Measurements from ENCODE around the gene RBM33.

The RBM33 gene

DNA sequence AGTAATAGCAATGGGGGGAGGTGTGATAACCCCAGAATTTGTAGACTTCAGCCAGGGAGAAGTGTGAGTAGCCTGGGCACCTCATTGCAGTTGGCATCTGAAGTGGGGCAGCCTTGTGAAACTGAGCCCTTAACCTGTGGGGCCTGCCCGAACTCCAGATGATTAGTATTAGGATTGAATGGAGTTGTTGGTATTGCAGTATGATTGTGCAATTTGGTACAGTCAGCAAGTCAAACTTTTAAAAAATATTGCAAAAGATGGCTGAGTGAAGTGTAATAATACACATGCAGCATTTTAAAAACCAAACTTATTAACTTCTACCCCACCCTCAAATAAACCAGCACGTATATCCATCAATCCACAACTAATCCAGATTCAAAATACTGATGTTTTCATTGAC, 9.3 kb downstream of the RBM33 start:
- Histone ChIP-seq H3K18ac (ENCODE audit: low read length) (no peak overlapping the region), H3K23ac (ENCODE audit: low read depth, low read length, poor library complexity) (no peak overlapping the region), H3K4me2 (ENCODE audit: insufficient read depth, low read length, poor library complexity, severe bottlenecking) (no peak overlapping the region), H2BK12ac (ENCODE audit: low read length) (no peak overlapping the region), H2BK15ac (ENCODE audit: low read length) (no peak overlapping the region), H3K14ac (ENCODE audit: low read length) (no peak overlapping the region), H3K27me3 (ENCODE audit: control insufficient read depth in 3 of 3, insufficient read depth in 3 of 3, low read depth in 1 of 3, low read length in 3 of 3) (no peaks in the 10 kb centered on the region), H4K8ac (ENCODE audit: low read depth, low read length) (no peak overlapping the region), H3K4ac (ENCODE audit: low read length) (no peak overlapping the region), H3K79me1 (ENCODE audit: low read depth, low read length) (peaks cover 3% of the 10 kb centered on the region), H2BK5ac (ENCODE audit: low read length) (no peak overlapping the region), H3K4me3 (ENCODE audit: low read length in 2 of 2) (no peak overlapping the region), H3K36me3 (replicated peaks in 1 of 2; ENCODE audit: control insufficient read depth in 2 of 2, insufficient read depth in 2 of 2, low read length in 2 of 2) (peaks cover 2 to 19% of the 10 kb centered on the region in 2 donors), H2AFZ (ENCODE audit: low read length) (no peak overlapping the region), H3K4me1 (ENCODE audit: control insufficient read depth in 2 of 2, insufficient read depth in 1 of 2, low read depth in 1 of 2, low read length in 2 of 2) (no peaks in the 10 kb centered on the region), H2AK5ac (ENCODE audit: low read depth, low read length) (no peak overlapping the region), H3K9me3 (replicated peaks in 1 of 2; ENCODE audit: control insufficient read depth in 2 of 2, insufficient read depth in 1 of 2, low read depth in 1 of 2, low read length in 2 of 2) (peaks cover 3 to 52% of the 10 kb centered on the region in 2 donors), H4K91ac (ENCODE audit: low read depth, low read length, poor library complexity) (no peak overlapping the region), H3K9ac (ENCODE audit: low read depth, low read length, poor library complexity) (no peak overlapping the region), H2BK120ac (ENCODE audit: low read depth, low read length) (no peak overlapping the region), H3K27ac (replicated peaks; ENCODE audit: low read length) (no peak overlapping the region)
- WGBS, 2 donors (ENCODE audit: extremely low coverage in 2 of 2, insufficient read length in 2 of 2, insufficient replicate concordance in 1 of 2) = 100% methylated on average over 1 of the region's 2 CpGs; no CpG with 5 or more reads in 1 of the 2 donors
- no peak for DNase-seq (ENCODE audit: low spot score)

- Histone ChIP-seq H3K9me3 (replicated peaks in 1 of 2; ENCODE audit: control insufficient read depth in 2 of 2, insufficient read depth in 1 of 2, low read depth in 1 of 2, low read length in 2 of 2) (peaks cover 3 to 57% of the 10 kb centered on the region in 2 donors), H3K27me3 (ENCODE audit: control insufficient read depth in 3 of 3, insufficient read depth in 3 of 3, low read depth in 1 of 3, low read length in 3 of 3) (no peaks in the 10 kb centered on the region), H3K36me3 (replicated peaks in 1 of 2; ENCODE audit: control insufficient read depth in 2 of 2, insufficient read depth in 2 of 2, low read length in 2 of 2) (peaks cover 2 to 15% of the 10 kb centered on the region in 2 donors), H3K14ac (ENCODE audit: low read length) (no peak overlapping the region), H2BK120ac (ENCODE audit: low read depth, low read length) (no peak overlapping the region), H4K91ac (ENCODE audit: low read depth, low read length, poor library complexity) (no peak overlapping the region), H2BK12ac (ENCODE audit: low read length) (no peak overlapping the region), H2BK15ac (ENCODE audit: low read length) (no peak overlapping the region), H3K4ac (ENCODE audit: low read length) (no peak overlapping the region), H2AK5ac (ENCODE audit: low read depth, low read length) (no peak overlapping the region), H3K4me1 (ENCODE audit: control insufficient read depth in 2 of 2, insufficient read depth in 1 of 2, low read depth in 1 of 2, low read length in 2 of 2) (no peaks in the 10 kb centered on the region), H3K9ac (ENCODE audit: low read depth, low read length, poor library complexity) (no peak overlapping the region), H2AFZ (ENCODE audit: low read length) (no peak overlapping the region), H4K8ac (ENCODE audit: low read depth, low read length) (no peak overlapping the region), H3K18ac (ENCODE audit: low read length) (no peak overlapping the region), H3K79me1 (ENCODE audit: low read depth, low read length) (no peaks in the 10 kb centered on the region), H3K4me3 (ENCODE audit: low read length in 2 of 2) (no peak overlapping the region), H3K23ac (ENCODE audit: low read depth, low read length, poor library complexity) (no peak overlapping the region), H2BK5ac (ENCODE audit: low read length) (no peak overlapping the region), H3K4me2 (ENCODE audit: insufficient read depth, low read length, poor library complexity, severe bottlenecking) (no peak overlapping the region), H3K27ac (replicated peaks; ENCODE audit: low read length) (no peak overlapping the region)
- DNase-seq (ENCODE audit: low spot score) = no peak
- no CpG with 5 or more reads among the region's 7 CpGs for WGBS, 2 donors (ENCODE audit: extremely low coverage in 2 of 2, insufficient read length in 2 of 2, insufficient replicate concordance in 1 of 2)
Measured at GRCh38 chr7:155656891-155657290, 12.4 kb downstream of the RBM33 start.

- peaks cover 2 to 19% of the 10 kb centered on the region in 2 donors for H3K36me3 ChIP-seq (replicated peaks in 1 of 2; ENCODE audit: control insufficient read depth in 2 of 2, insufficient read depth in 2 of 2, low read length in 2 of 2)
- no peak overlapping the region for H3K4me3 ChIP-seq (ENCODE audit: low read length in 2 of 2)
- no peak overlapping the region for H3K4ac ChIP-seq (ENCODE audit: low read length)
- WGBS, 2 donors (ENCODE audit: extremely low coverage in 2 of 2, insufficient read length in 2 of 2, insufficient replicate concordance in 1 of 2) = no CpG with 5 or more reads among the region's 5 CpGs
- H2BK12ac ChIP-seq (ENCODE audit: low read length) = no peak overlapping the region
- no peak overlapping the region for H2BK5ac ChIP-seq (ENCODE audit: low read length)
- H3K27me3 ChIP-seq (ENCODE audit: control insufficient read depth in 3 of 3, insufficient read depth in 3 of 3, low read depth in 1 of 3, low read length in 3 of 3) = no peaks in the 10 kb centered on the region
- no peak overlapping the region for H3K18ac ChIP-seq (ENCODE audit: low read length)
- no peak overlapping the region for H3K4me2 ChIP-seq (ENCODE audit: insufficient read depth, low read length, poor library complexity, severe bottlenecking)
- no peak overlapping the region for H3K27ac ChIP-seq (replicated peaks; ENCODE audit: low read length)
- DNase-seq (ENCODE audit: low spot score) = no peak
- H4K91ac ChIP-seq (ENCODE audit: low read depth, low read length, poor library complexity) = no peak overlapping the region
- H3K4me1 ChIP-seq (ENCODE audit: control insufficient read depth in 2 of 2, insufficient read depth in 1 of 2, low read depth in 1 of 2, low read length in 2 of 2) = no peaks in the 10 kb centered on the region
- no peak overlapping the region for H3K9ac ChIP-seq (ENCODE audit: low read depth, low read length, poor library complexity)
- H3K9me3 ChIP-seq (replicated peaks in 1 of 2; ENCODE audit: control insufficient read depth in 2 of 2, insufficient read depth in 1 of 2, low read depth in 1 of 2, low read length in 2 of 2) = peaks cover 3 to 50% of the 10 kb centered on the region in 2 donors
- H2AFZ ChIP-seq (ENCODE audit: low read length) = no peak overlapping the region
- no peak overlapping the region for H3K14ac ChIP-seq (ENCODE audit: low read length)
- H2BK120ac ChIP-seq (ENCODE audit: low read depth, low read length) = no peak overlapping the region
- H3K23ac ChIP-seq (ENCODE audit: low read depth, low read length, poor library complexity) = no peak overlapping the region
- H2BK15ac ChIP-seq (ENCODE audit: low read length) = no peak overlapping the region
- H4K8ac ChIP-seq (ENCODE audit: low read depth, low read length) = no peak overlapping the region
- no peak overlapping the region for H2AK5ac ChIP-seq (ENCODE audit: low read depth, low read length)
- H3K79me1 ChIP-seq (ENCODE audit: low read depth, low read length) = peaks cover 8% of the 10 kb centered on the region
Measured at GRCh38 chr7:155660059-155660757, 15.7 kb downstream of the RBM33 start.

GRCh38 chr7:155660758-155661093, 16.3 kb downstream of the RBM33 start:
- no peak overlapping the region for H3K18ac ChIP-seq (ENCODE audit: low read length)
- no peak overlapping the region for H2AK5ac ChIP-seq (ENCODE audit: low read depth, low read length)
- H4K8ac ChIP-seq (ENCODE audit: low read depth, low read length) = no peak overlapping the region
- H4K91ac ChIP-seq (ENCODE audit: low read depth, low read length, poor library complexity) = no peak overlapping the region
- peaks cover 8% of the 10 kb centered on the region for H3K79me1 ChIP-seq (ENCODE audit: low read depth, low read length)
- H3K4me3 ChIP-seq (ENCODE audit: low read length in 2 of 2) = no peak overlapping the region
- H2AFZ ChIP-seq (ENCODE audit: low read length) = no peak overlapping the region
- no peak overlapping the region for H2BK15ac ChIP-seq (ENCODE audit: low read length)
- no peak overlapping the region for H3K4ac ChIP-seq (ENCODE audit: low read length)
- H3K23ac ChIP-seq (ENCODE audit: low read depth, low read length, poor library complexity) = no peak overlapping the region
- no peak overlapping the region for H2BK120ac ChIP-seq (ENCODE audit: low read depth, low read length)
- no peak overlapping the region for H3K14ac ChIP-seq (ENCODE audit: low read length)
- no peak overlapping the region for H3K27ac ChIP-seq (replicated peaks; ENCODE audit: low read length)
- no CpG with 5 or more reads among the region's 1 CpG for WGBS, 2 donors (ENCODE audit: extremely low coverage in 2 of 2, insufficient read length in 2 of 2, insufficient replicate concordance in 1 of 2)
- DNase-seq (ENCODE audit: low spot score) = no peak
- peaks cover 3 to 48% of the 10 kb centered on the region in 2 donors for H3K9me3 ChIP-seq (replicated peaks in 1 of 2; ENCODE audit: control insufficient read depth in 2 of 2, insufficient read depth in 1 of 2, low read depth in 1 of 2, low read length in 2 of 2)
- H3K4me2 ChIP-seq (ENCODE audit: insufficient read depth, low read length, poor library complexity, severe bottlenecking) = no peak overlapping the region
- H3K36me3 ChIP-seq (replicated peaks in 1 of 2; ENCODE audit: control insufficient read depth in 2 of 2, insufficient read depth in 2 of 2, low read length in 2 of 2) = peaks cover 2 to 24% of the 10 kb centered on the region in 2 donors
- H2BK12ac ChIP-seq (ENCODE audit: low read length) = no peak overlapping the region
- H3K27me3 ChIP-seq (ENCODE audit: control insufficient read depth in 3 of 3, insufficient read depth in 3 of 3, low read depth in 1 of 3, low read length in 3 of 3) = no peaks in the 10 kb centered on the region
- H3K4me1 ChIP-seq (ENCODE audit: control insufficient read depth in 2 of 2, insufficient read depth in 1 of 2, low read depth in 1 of 2, low read length in 2 of 2) = no peaks in the 10 kb centered on the region
- H3K9ac ChIP-seq (ENCODE audit: low read depth, low read length, poor library complexity) = no peak overlapping the region
- H2BK5ac ChIP-seq (ENCODE audit: low read length) = no peak overlapping the region
